Loucy (cell line): ENCODE measurements around the gene GDI2.

Experiments used
- H2AFZ ChIP-seq: fragments of 200-600 bp; sonication (generic); 2 replicates; pipeline ENCODE4 v1.6.0; 2016; ENCODE audit warnings: antibody characterized with exemption, mild to moderate bottlenecking, low read length, moderate library complexity
- H3F3A ChIP-seq: fragments of 200-600 bp; 2 replicates; pipeline ENCODE4 v1.6.0; 2016; ENCODE audit warnings: antibody characterized with exemption, low read depth, mild to moderate bottlenecking
- H3K27me3 ChIP-seq: fragments of 200-600 bp; sonication (generic); 2 replicates; pipeline ENCODE4 v1.6.1; 2014; ENCODE audit warnings: low read length, mild to moderate bottlenecking; ENCODE audit not compliant: insufficient read depth, poor library complexity, severe bottlenecking
- H3K36me3 ChIP-seq: fragments of 200-600 bp; sonication (generic); 2 replicates; pipeline ENCODE4 v1.6.1; 2016; ENCODE audit warnings: low read length; ENCODE audit not compliant: insufficient read depth
- H3K4me1 ChIP-seq: fragments of 200-600 bp; sonication (generic); 2 replicates; pipeline ENCODE4 v1.5.1; 2014; ENCODE audit warnings: low read length, mild to moderate bottlenecking; ENCODE audit not compliant: insufficient read depth, poor library complexity, severe bottlenecking
- H3K4me2 ChIP-seq: fragments of 200-600 bp; sonication (generic); 2 replicates; pipeline ENCODE4 v1.6.0; 2014; ENCODE audit warnings: antibody characterized with exemption, low read length, low read depth, mild to moderate bottlenecking; ENCODE audit not compliant: poor library complexity, severe bottlenecking
- H3K4me3 ChIP-seq: fragments of 200-600 bp; sonication (generic); 2 replicates; pipeline ENCODE4 v1.5.1; 2014; ENCODE audit warnings: low read length, mild to moderate bottlenecking, mixed read lengths; ENCODE audit not compliant: poor library complexity, severe bottlenecking
- H3K79me2 ChIP-seq: fragments of 200-600 bp; sonication (generic); 2 replicates; pipeline ENCODE4 v1.6.1; 2014; ENCODE audit warnings: low read length; ENCODE audit not compliant: insufficient read depth
- H3K9ac ChIP-seq: fragments of 200-600 bp; sonication (generic); 2 replicates; pipeline ENCODE4 v1.6.0; 2014; ENCODE audit warnings: mild to moderate bottlenecking, low read depth, low read length, moderate library complexity; ENCODE audit not compliant: poor library complexity, severe bottlenecking
- H3K9me2 ChIP-seq: fragments of 200-600 bp; sonication (generic); replicated peaks from 2 replicates; pipeline ENCODE4 v1.6.1; 2016; ENCODE audit warnings: low read depth, low read length, mixed read lengths
- H3K9me3 ChIP-seq: fragments of 200-600 bp; sonication (generic); 2 replicates; pipeline ENCODE4 v1.6.1; 2014; ENCODE audit warnings: mild to moderate bottlenecking, antibody characterized with exemption, low read length, low read depth; ENCODE audit not compliant: insufficient read depth
- H4K20me1 ChIP-seq: fragments of 200-600 bp; sonication (generic); 2 replicates; pipeline ENCODE4 v1.6.0; 2014; ENCODE audit warnings: antibody characterized with exemption, low read length, mild to moderate bottlenecking; ENCODE audit not compliant: insufficient read depth, poor library complexity, severe bottlenecking
- EZH2phosphoT487 ChIP-seq: fragments of 200-600 bp; IDR thresholded peaks from 2 replicates; pipeline ENCODE4 v1.6.1; 2018; ENCODE audit warnings: antibody characterized with exemption, mild to moderate bottlenecking, moderate library complexity, borderline replicate concordance
- TF ChIP-seq, protein P1 (sequence below): fragments of 200-600 bp; sonication (generic); conservative IDR thresholded peaks from 2 replicates; pipeline ENCODE4 v1.5.1; 2014; ENCODE audit warnings: mild to moderate bottlenecking, antibody characterized with exemption, low read length

GDI2 gene

DNA sequence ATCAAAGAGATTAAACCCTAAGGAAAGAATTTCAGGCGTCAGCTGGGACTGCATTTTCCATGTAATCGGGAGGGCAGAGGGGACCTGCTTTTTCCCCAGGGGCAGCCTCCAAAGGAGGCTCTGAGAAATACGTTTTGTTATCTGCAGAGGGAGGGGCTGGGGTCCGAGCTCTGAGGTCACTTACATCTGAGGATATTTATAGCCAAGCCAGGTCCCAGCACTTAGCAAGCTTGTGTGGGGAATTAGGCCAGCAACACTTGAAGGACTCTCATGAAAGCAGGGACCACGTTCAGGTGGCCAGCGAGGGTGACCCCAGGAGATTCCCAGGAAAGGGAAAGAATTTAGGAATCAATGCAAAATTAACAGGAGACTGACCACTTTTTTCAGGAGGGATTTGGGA lies 20.6 kb upstream of the GDI2 start:
- Histone ChIP-seq H4K20me1 (no peaks in the 10 kb centered on the region), H3K4me2 (no peak overlapping the region), H3K79me2 (no peaks in the 10 kb centered on the region), H3K4me1 (no peaks in the 10 kb centered on the region), H3K9me2 (no peaks in the 10 kb centered on the region), H3K9me3 (no peaks in the 10 kb centered on the region), H3K9ac (no peak overlapping the region), H3K4me3 (no peak overlapping the region), H3K36me3 (no peaks in the 10 kb centered on the region), H3F3A (no peaks in the 10 kb centered on the region), H2AFZ (no peak overlapping the region), H3K27me3 (no peaks in the 10 kb centered on the region)
- TF ChIP-seq, protein P1, sequence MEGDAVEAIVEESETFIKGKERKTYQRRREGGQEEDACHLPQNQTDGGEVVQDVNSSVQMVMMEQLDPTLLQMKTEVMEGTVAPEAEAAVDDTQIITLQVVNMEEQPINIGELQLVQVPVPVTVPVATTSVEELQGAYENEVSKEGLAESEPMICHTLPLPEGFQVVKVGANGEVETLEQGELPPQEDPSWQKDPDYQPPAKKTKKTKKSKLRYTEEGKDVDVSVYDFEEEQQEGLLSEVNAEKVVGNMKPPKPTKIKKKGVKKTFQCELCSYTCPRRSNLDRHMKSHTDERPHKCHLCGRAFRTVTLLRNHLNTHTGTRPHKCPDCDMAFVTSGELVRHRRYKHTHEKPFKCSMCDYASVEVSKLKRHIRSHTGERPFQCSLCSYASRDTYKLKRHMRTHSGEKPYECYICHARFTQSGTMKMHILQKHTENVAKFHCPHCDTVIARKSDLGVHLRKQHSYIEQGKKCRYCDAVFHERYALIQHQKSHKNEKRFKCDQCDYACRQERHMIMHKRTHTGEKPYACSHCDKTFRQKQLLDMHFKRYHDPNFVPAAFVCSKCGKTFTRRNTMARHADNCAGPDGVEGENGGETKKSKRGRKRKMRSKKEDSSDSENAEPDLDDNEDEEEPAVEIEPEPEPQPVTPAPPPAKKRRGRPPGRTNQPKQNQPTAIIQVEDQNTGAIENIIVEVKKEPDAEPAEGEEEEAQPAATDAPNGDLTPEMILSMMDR = no peak
- no peak for TF ChIP-seq EZH2phosphoT487

DNA sequence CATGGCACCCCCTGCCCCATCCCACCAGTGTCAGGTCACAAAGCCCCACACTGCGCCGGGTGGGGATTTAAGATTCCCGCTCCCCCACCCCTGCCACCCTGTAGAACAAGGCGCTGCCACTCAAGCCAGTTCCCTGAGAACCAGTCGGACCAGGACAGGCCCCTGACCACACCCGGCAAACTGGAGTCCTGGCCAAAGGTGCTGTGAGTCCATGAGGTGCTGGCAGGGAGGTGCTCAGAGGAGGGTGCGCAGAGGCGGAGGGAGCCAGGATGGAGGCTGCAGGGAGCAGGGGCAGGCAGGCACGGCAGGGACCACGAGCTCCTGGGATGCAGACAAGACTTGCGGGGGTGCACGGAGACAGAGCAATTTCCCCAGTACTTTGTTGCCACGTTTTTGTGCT lies 19.7 kb upstream of the GDI2 start:
- Histone ChIP-seq H4K20me1 (no peaks in the 10 kb centered on the region), H3K9me2 (no peaks in the 10 kb centered on the region), H3K9me3 (no peaks in the 10 kb centered on the region), H2AFZ (no peak overlapping the region), H3K4me3 (no peak overlapping the region), H3K4me2 (no peak overlapping the region), H3K79me2 (no peaks in the 10 kb centered on the region), H3K36me3 (no peaks in the 10 kb centered on the region), H3K9ac (no peak overlapping the region), H3K4me1 (no peaks in the 10 kb centered on the region), H3K27me3 (no peaks in the 10 kb centered on the region), H3F3A (no peaks in the 10 kb centered on the region)
- no peak for TF ChIP-seq EZH2phosphoT487
- TF ChIP-seq, protein P1 = no peak

DNA sequence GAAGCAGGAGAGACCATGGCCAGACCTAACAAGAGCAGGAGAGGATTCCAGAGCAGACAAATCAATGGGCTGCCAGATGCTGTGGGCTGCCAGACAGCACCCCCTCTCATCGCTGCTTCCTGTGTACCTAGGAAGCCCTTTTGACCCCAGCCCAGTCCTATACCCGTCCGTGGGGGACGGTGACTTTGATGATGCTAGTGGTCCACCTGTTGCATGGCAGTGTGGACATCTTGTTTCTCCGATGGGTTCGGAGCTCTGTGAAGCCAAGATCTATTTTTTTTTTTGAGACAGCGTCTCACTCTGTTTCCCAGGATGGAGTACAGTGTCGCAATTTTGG lies 18.2 kb upstream of the GDI2 start:
- Histone ChIP-seq H3K9me2 (no peaks in the 10 kb centered on the region), H4K20me1 (no peaks in the 10 kb centered on the region), H3K4me1 (no peaks in the 10 kb centered on the region), H3K36me3 (no peaks in the 10 kb centered on the region), H3K9ac (no peak overlapping the region), H3K4me2 (no peak overlapping the region), H3F3A (no peaks in the 10 kb centered on the region), H2AFZ (no peak overlapping the region), H3K9me3 (no peaks in the 10 kb centered on the region), H3K4me3 (no peak overlapping the region), H3K79me2 (no peaks in the 10 kb centered on the region), H3K27me3 (no peaks in the 10 kb centered on the region)
- TF ChIP-seq, protein P1 = no peak
- TF ChIP-seq EZH2phosphoT487 = no peak
